T-cell (primary cell): Measurements from ENCODE around the gene HGD. TPM values are rescaled to one million over a fixed set of nuclear protein-coding genes. Genes with fewer than 3 reads are reported as not detected.

Experiments used
- ATAC-seq, 4 experiments: fragments of 200-7000 bp in 3 of 4; fragments of 150-1000 bp in 1 of 4; cut with Tn5 transposase; replicated peaks in 1 of 4; 1 replicate in 3 of 4; 2 replicates in 1 of 4; pipeline ENCODE4 v1.10.0; 2021; ENCODE audit warnings: moderate library complexity in 3 of 4, mild to moderate bottlenecking in 2 of 4, moderate number of reproducible peaks in 1 of 4
- CTCF ChIA-PET, 2 donors: fragments of 300-600 bp; sonication (Branson Sonifier 250); formaldehyde crosslinking; loops; one replicate each; lab custom pipeline; 2022; ENCODE audit warnings: antibody characterized with exemption in 2 of 2; lab: Charles Lee
- POLR2A ChIA-PET, 2 donors: fragments of 300-600 bp; sonication (Branson Sonifier 250); formaldehyde crosslinking; loops; one replicate each; lab custom pipeline; 2022; ENCODE audit warnings: antibody characterized with exemption in 2 of 2; lab: Charles Lee
- DNase-seq, 35 experiments: peaks; one replicate each; pipeline versions ENCODE4 v3.0.0 to v3.0.0-alpha.2; 2013 to 2023
- H3K27ac ChIP-seq: one replicate; pipeline ENCODE4 v1.5.1; 2013; ENCODE audit warnings: low read length
- H3K27me3 ChIP-seq, 2 experiments: replicated peaks in 1 of 2; 1 replicate in 1 of 2; 2 replicates in 1 of 2; pipeline versions ENCODE4 v1.6.1 to v1.7.0; 2013; ENCODE audit warnings: low read length in 1 of 2, mixed read lengths in 1 of 2; ENCODE audit not compliant: control insufficient read depth in 2 of 2, insufficient read depth in 2 of 2; ENCODE audit errors: extremely low read depth in 1 of 2
- H3K36me3 ChIP-seq, 2 donors: 1 replicate in 1 of 2; 2 replicates in 1 of 2; pipeline versions ENCODE4 v1.6.1 to v1.7.0; 2013; ENCODE audit warnings: low read length in 1 of 2; ENCODE audit not compliant: control insufficient read depth in 2 of 2, insufficient read depth in 1 of 2; ENCODE audit errors: extremely low read depth in 1 of 2
- H3K4me1 ChIP-seq, 2 experiments: 1 replicate in 1 of 2; 2 replicates in 1 of 2; pipeline versions ENCODE4 v1.6.1 to v1.7.0; 2013; ENCODE audit warnings: low read length in 2 of 2, mixed read lengths in 1 of 2; ENCODE audit not compliant: insufficient read depth in 2 of 2, control insufficient read depth in 1 of 2; ENCODE audit errors: extremely low read depth in 1 of 2
- H3K4me3 ChIP-seq, 2 donors: 1 replicate in 1 of 2; 2 replicates in 1 of 2; pipeline versions ENCODE4 v1.5.1 to v1.7.0; 2013; ENCODE audit warnings: mild to moderate bottlenecking in 2 of 2, low read length in 1 of 2, moderate library complexity in 1 of 2; ENCODE audit not compliant: control insufficient read depth in 1 of 2; ENCODE audit errors: extremely low read depth in 1 of 2
- H3K9me3 ChIP-seq: 2 replicates; pipeline ENCODE4 v1.7.0; 2013
- H3K27ac Mint-ChIP-seq, 2 donors: one replicate each; pipeline ENCODE4 v1.8.0; 2020 to 2021; ENCODE audit warnings: mild to moderate bottlenecking in 2 of 2, mixed read lengths in 2 of 2
- H3K27me3 Mint-ChIP-seq, 2 donors: one replicate each; pipeline ENCODE4 v1.8.0; 2021 to 2022; ENCODE audit warnings: mixed read lengths in 2 of 2
- H3K36me3 Mint-ChIP-seq: one replicate; pipeline ENCODE4 v1.8.0; 2021; ENCODE audit warnings: mixed read lengths
- H3K4me1 Mint-ChIP-seq, 3 donors: one replicate each; pipeline ENCODE4 v1.8.0; 2020 to 2022; ENCODE audit warnings: mixed read lengths in 3 of 3, mild to moderate bottlenecking in 1 of 3
- H3K4me3 Mint-ChIP-seq, 3 donors: one replicate each; pipeline ENCODE4 v1.8.0; 2020 to 2022; ENCODE audit warnings: mild to moderate bottlenecking in 3 of 3, mixed read lengths in 3 of 3, moderate library complexity in 3 of 3
- H3K9me3 Mint-ChIP-seq, 3 donors: one replicate each; pipeline ENCODE4 v1.8.0; 2020 to 2022; ENCODE audit warnings: mixed read lengths in 3 of 3
- WGBS: methylation state at CpG from one replicate; pipeline ENCODE4 v1.1.5; 2013; ENCODE audit warnings: missing lambda C conversion rate; ENCODE audit not compliant: insufficient coverage; 5-methylcytosine and 5-hydroxymethylcytosine counted together
- total RNA-seq, 35 experiments: library from RNA in 6 of 35; stranded (reverse) in 6 of 35; fragments of 120-200 nt in 1 of 35; gene quantifications; one replicate each; pipeline versions ENCODE4 v1.2.1 to v1.2.4 and lab custom pipeline; 2013 to 2026

HGD gene
- total RNA-seq, 5 donors from 2014 or later (not counting 1 experiment from before 2014, with no cell fraction given): 1.5 to 4.1 (median 2.6) TPM

GRCh38 chr3:120637851-120638559 is 44.0 kb downstream of the HGD start:
- no peak for ATAC-seq
- Mint-ChIP-seq H3K36me3 (peaks cover 4% of the 10 kb centered on the region), H3K27ac (no peak overlapping the region), H3K4me3 (no peak overlapping the region), H3K4me1 (peaks cover 10 to 14% (median 13%) of the 10 kb centered on the region in 3 donors), H3K9me3 (peaks cover 4 to 9% (median 5%) of the 10 kb centered on the region in 3 donors), H3K27me3 (no peaks in the 10 kb centered on the region)
- ChIA-PET CTCF (no interaction called here), POLR2A (no interaction called here)
- DNase-seq: no peak
- Histone ChIP-seq H3K27me3 (no peaks in the 10 kb centered on the region), H3K4me3 (no peak overlapping the region), H3K9me3 (no peaks in the 10 kb centered on the region), H3K36me3 (no peaks in the 10 kb centered on the region), H3K4me1 (peaks cover 0 to 4% of the 10 kb centered on the region in 2 experiments), H3K27ac (no peak overlapping the region)
- 45% methylated on average over 2 of the region's 6 CpGs for WGBS

- peaks cover 0 to 4% of the 10 kb centered on the region in 2 experiments for H3K4me1 ChIP-seq
- ATAC-seq (no peak), DNase-seq (no peak)
- ChIA-PET CTCF (interaction anchor here in 1 of 2 donors (0.6 kb wide), 1 partner anchor 16 kb away, joined by 3 read pairs; no protein-coding TSS in a partner anchor), POLR2A (no interaction called here)
- no peak overlapping the region for H3K27ac ChIP-seq
- H3K4me3 ChIP-seq: no peak overlapping the region
- H3K9me3 Mint-ChIP-seq: peaks cover 4 to 9% (median 5%) of the 10 kb centered on the region in 3 donors
- H3K27me3 Mint-ChIP-seq: no peaks in the 10 kb centered on the region
- no peaks in the 10 kb centered on the region for H3K27me3 ChIP-seq
- H3K4me1 Mint-ChIP-seq: peaks cover 10 to 14% (median 13%) of the 10 kb centered on the region in 3 donors
- WGBS: no CpG with 5 or more reads among the region's 2 CpGs
- H3K36me3 ChIP-seq: no peaks in the 10 kb centered on the region
- peaks cover 4% of the 10 kb centered on the region for H3K36me3 Mint-ChIP-seq
- H3K4me3 Mint-ChIP-seq: no peak overlapping the region
- no peak overlapping the region for H3K27ac Mint-ChIP-seq
- H3K9me3 ChIP-seq: no peaks in the 10 kb centered on the region
Measured at GRCh38 chr3:120636795-120637401, 45.1 kb downstream of the HGD start.

- Mint-ChIP-seq H3K27ac (no peak overlapping the region), H3K4me3 (no peak overlapping the region), H3K9me3 (peaks cover 4 to 22% (median 16%) of the 10 kb centered on the region in 3 donors), H3K4me1 (peaks cover under 1 to 3% (median 1%) of the 10 kb centered on the region in 3 donors), H3K27me3 (no peaks in the 10 kb centered on the region), H3K36me3 (peaks cover 4% of the 10 kb centered on the region)
- H3K4me1 ChIP-seq: no peaks in the 10 kb centered on the region
- DNase-seq (no peak), ATAC-seq (no peak)
- no peak overlapping the region for H3K27ac ChIP-seq
- H3K27me3 ChIP-seq: no peaks in the 10 kb centered on the region
- ChIA-PET CTCF (no interaction called here), POLR2A (interaction anchor here in 1 of 2 donors (0.6 kb wide), 1 partner anchor 36 kb away, joined by 3 read pairs; no protein-coding TSS in a partner anchor)
- no peak overlapping the region for H3K4me3 ChIP-seq
- no peaks in the 10 kb centered on the region for H3K9me3 ChIP-seq
- WGBS: no CpG with 5 or more reads among the region's 1 CpG
- no peaks in the 10 kb centered on the region for H3K36me3 ChIP-seq
Measured at GRCh38 chr3:120634539-120634938, 47.5 kb downstream of the HGD start.

GRCh38 chr3:120625159-120625586 is 56.9 kb downstream of the HGD start:
- Mint-ChIP-seq H3K27ac (no peak overlapping the region), H3K4me3 (no peak overlapping the region), H3K9me3 (peaks cover 9 to 20% (median 15%) of the 10 kb centered on the region in 3 donors), H3K4me1 (no peaks in the 10 kb centered on the region), H3K27me3 (peaks cover 3 to 4% of the 10 kb centered on the region in 2 donors), H3K36me3 (peaks cover 8% of the 10 kb centered on the region)
- Histone ChIP-seq H3K27ac (no peak overlapping the region), H3K9me3 (peaks cover 2% of the 10 kb centered on the region), H3K36me3 (no peaks in the 10 kb centered on the region), H3K27me3 (peaks cover 0 to 4% of the 10 kb centered on the region in 2 experiments), H3K4me3 (no peak overlapping the region), H3K4me1 (no peaks in the 10 kb centered on the region)
- ATAC-seq (no peak), DNase-seq (no peak)
- POLR2A ChIA-PET: no interaction called here
- CTCF ChIA-PET: interaction anchor here in 1 of 2 donors (0.7 to 1.1 kb wide), 2 partner anchors 58 to 108 kb away, joined by 3 to 4 read pairs; no protein-coding TSS in a partner anchor

GRCh38 chr3:120623727-120624093 is 58.3 kb downstream of the HGD start:
- Mint-ChIP-seq H3K36me3 (peaks cover 5% of the 10 kb centered on the region), H3K4me1 (no peaks in the 10 kb centered on the region), H3K4me3 (no peak overlapping the region), H3K27ac (no peak overlapping the region), H3K27me3 (peaks cover 3 to 4% of the 10 kb centered on the region in 2 donors), H3K9me3 (peaks cover 9 to 14% (median 10%) of the 10 kb centered on the region in 3 donors)
- Histone ChIP-seq H3K9me3 (peaks cover 2% of the 10 kb centered on the region), H3K27ac (no peak overlapping the region), H3K4me1 (no peaks in the 10 kb centered on the region), H3K27me3 (peaks cover 0 to 4% of the 10 kb centered on the region in 2 experiments), H3K4me3 (no peak overlapping the region), H3K36me3 (no peaks in the 10 kb centered on the region)
- POLR2A ChIA-PET: no interaction called here
- no peak for ATAC-seq
- DNase-seq: no peak
- CTCF ChIA-PET: no interaction called here

- H3K27ac ChIP-seq: no peak overlapping the region
- H3K4me1 ChIP-seq: no peaks in the 10 kb centered on the region
- H3K27me3 ChIP-seq: peaks cover 0 to 4% of the 10 kb centered on the region in 2 experiments
- no peak overlapping the region for H3K27ac Mint-ChIP-seq
- no peak for ATAC-seq
- H3K36me3 ChIP-seq: no peaks in the 10 kb centered on the region
- H3K9me3 Mint-ChIP-seq: peaks cover 9 to 14% (median 10%) of the 10 kb centered on the region in 3 donors
- peaks cover 3 to 4% of the 10 kb centered on the region in 2 donors for H3K27me3 Mint-ChIP-seq
- ChIA-PET CTCF (no interaction called here), POLR2A (interaction anchor here in 1 of 2 donors (0.7 kb wide), 1 partner anchor 254 kb away, joined by 5 read pairs; no protein-coding TSS in a partner anchor)
- H3K9me3 ChIP-seq: peaks cover 2% of the 10 kb centered on the region
- H3K4me3 ChIP-seq: no peak overlapping the region
- DNase-seq: peak in 7 of 35 experiments; percentile 1 to 11 (median 5)
- no peak overlapping the region for H3K4me3 Mint-ChIP-seq
- no peaks in the 10 kb centered on the region for H3K4me1 Mint-ChIP-seq
- 100% methylated on average over 4 of the region's 12 CpGs for WGBS
- peaks cover 4% of the 10 kb centered on the region for H3K36me3 Mint-ChIP-seq
Measured at GRCh38 chr3:120622870-120623726, 58.9 kb downstream of the HGD start.
